Adrenal gland (tissue), 5 donors: ENCODE measurements around the gene FBN3.

Experiments used
- CTCF ChIP-seq, 6 experiments: fragments of 450-650 bp in 4 of 6; fragments of 200-600 bp in 2 of 6; sonication (generic) in 1 of 6; IDR thresholded peaks; 1 replicate in 5 of 6; 2 replicates in 1 of 6; pipeline versions ENCODE4 v1.5.1 to v1.8.0; 2016 to 2021; ENCODE audit warnings: antibody characterized with exemption in 6 of 6, mild to moderate bottlenecking in 2 of 6, moderate library complexity in 1 of 6
- POLR2A ChIP-seq, 2 donors: fragments of 450-650 bp; IDR thresholded peaks; one replicate each; pipeline ENCODE4 v1.6.1; 2017; ENCODE audit warnings: antibody characterized with exemption in 2 of 2, mild to moderate bottlenecking in 2 of 2, moderate library complexity in 1 of 2
- donor health status: DM: no; HTN: no; CAD: no.

- TF ChIP-seq CTCF (IDR thresholded peaks at IDR 0.05): no peak
- TF ChIP-seq POLR2A (IDR thresholded peaks at IDR 0.05): no peak
These were observed 13.3 kb downstream of the FBN3 start for GRCh38 chr19:8135946-8136618.
